ENCODE data around the gene CAPN14.

- TF ChIP-seq CTCF (IDR thresholded peaks at IDR 0.05) (no peak), POLR2A (IDR thresholded peaks at IDR 0.05) (no peak)
Observed at GRCh38 chr2:31197669-31198068, 19.6 kb downstream of the CAPN14 start.

All from lower leg skin (tissue), 3 donors.